ENCODE measurements around the gene DPH1.

- TF ChIP-seq, protein P1, sequence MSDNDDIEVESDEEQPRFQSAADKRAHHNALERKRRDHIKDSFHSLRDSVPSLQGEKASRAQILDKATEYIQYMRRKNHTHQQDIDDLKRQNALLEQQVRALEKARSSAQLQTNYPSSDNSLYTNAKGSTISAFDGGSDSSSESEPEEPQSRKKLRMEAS (IDR thresholded peaks at IDR 0.05) = no peak
- TF ChIP-seq, protein P2, sequence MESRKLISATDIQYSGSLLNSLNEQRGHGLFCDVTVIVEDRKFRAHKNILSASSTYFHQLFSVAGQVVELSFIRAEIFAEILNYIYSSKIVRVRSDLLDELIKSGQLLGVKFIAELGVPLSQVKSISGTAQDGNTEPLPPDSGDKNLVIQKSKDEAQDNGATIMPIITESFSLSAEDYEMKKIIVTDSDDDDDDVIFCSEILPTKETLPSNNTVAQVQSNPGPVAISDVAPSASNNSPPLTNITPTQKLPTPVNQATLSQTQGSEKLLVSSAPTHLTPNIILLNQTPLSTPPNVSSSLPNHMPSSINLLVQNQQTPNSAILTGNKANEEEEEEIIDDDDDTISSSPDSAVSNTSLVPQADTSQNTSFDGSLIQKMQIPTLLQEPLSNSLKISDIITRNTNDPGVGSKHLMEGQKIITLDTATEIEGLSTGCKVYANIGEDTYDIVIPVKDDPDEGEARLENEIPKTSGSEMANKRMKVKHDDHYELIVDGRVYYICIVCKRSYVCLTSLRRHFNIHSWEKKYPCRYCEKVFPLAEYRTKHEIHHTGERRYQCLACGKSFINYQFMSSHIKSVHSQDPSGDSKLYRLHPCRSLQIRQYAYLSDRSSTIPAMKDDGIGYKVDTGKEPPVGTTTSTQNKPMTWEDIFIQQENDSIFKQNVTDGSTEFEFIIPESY (IDR thresholded peaks at IDR 0.05) = no peak
- TF ChIP-seq TAF1 (conservative IDR thresholded peaks at IDR 0.05) = no peak
- TF ChIP-seq, protein P3, sequence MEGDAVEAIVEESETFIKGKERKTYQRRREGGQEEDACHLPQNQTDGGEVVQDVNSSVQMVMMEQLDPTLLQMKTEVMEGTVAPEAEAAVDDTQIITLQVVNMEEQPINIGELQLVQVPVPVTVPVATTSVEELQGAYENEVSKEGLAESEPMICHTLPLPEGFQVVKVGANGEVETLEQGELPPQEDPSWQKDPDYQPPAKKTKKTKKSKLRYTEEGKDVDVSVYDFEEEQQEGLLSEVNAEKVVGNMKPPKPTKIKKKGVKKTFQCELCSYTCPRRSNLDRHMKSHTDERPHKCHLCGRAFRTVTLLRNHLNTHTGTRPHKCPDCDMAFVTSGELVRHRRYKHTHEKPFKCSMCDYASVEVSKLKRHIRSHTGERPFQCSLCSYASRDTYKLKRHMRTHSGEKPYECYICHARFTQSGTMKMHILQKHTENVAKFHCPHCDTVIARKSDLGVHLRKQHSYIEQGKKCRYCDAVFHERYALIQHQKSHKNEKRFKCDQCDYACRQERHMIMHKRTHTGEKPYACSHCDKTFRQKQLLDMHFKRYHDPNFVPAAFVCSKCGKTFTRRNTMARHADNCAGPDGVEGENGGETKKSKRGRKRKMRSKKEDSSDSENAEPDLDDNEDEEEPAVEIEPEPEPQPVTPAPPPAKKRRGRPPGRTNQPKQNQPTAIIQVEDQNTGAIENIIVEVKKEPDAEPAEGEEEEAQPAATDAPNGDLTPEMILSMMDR (IDR thresholded peaks at IDR 0.05; ENCODE audit: low read depth, low read length, missing input control) = no peak
These were observed 53.7 kb downstream of the DPH1 start for GRCh38 chr17:2083613-2084035.

Data from liver (tissue), 3 donors.